Cardiac muscle cell (in vitro differentiated cells and primary cell): ENCODE results near the gene SRM. TPM values are rescaled to one million over a fixed set of nuclear protein-coding genes. Genes with fewer than 3 reads are reported as not detected.

Experiments
- DNase-seq, 2 donors: peaks; one replicate each; pipeline versions ENCODE4 v3.0.0 to v3.0.0-alpha.2; 2010 to 2017; ENCODE audit warnings: low read depth in 1 of 2, low spot score in 1 of 2
- H3K27ac ChIP-seq: fragments of 200-600 bp; sonication (generic); 2 replicates; pipeline ENCODE4 v1.5.1; 2016
- H3K27me3 ChIP-seq: fragments of 200-600 bp; sonication (generic); 2 replicates; pipeline ENCODE4 v1.6.0; 2016; ENCODE audit warnings: control low read depth
- H3K36me3 ChIP-seq: fragments of 200-600 bp; sonication (generic); 2 replicates; pipeline ENCODE4 v1.5.1; 2016; ENCODE audit warnings: control low read depth
- H3K4me1 ChIP-seq: fragments of 200-600 bp; sonication (generic); 2 replicates; pipeline ENCODE4 v1.8.1; 2017; ENCODE audit warnings: low read depth, mild to moderate bottlenecking, mixed run types
- H3K4me3 ChIP-seq: fragments of 200-600 bp; sonication (generic); 2 replicates; pipeline ENCODE4 v1.5.1; 2016; ENCODE audit warnings: mild to moderate bottlenecking
- H3K9me3 ChIP-seq: fragments of 200-600 bp; sonication (generic); 2 replicates; pipeline ENCODE4 v1.5.1; 2017; ENCODE audit warnings: low read depth, mild to moderate bottlenecking, control low read depth
- CTCF ChIP-seq: IDR thresholded peaks from 2 replicates; pipeline ENCODE4 v1.5.1; 2012; ENCODE audit warnings: low read depth, mild to moderate bottlenecking, low read length
- polyA plus RNA-seq: library from polyadenylated mRNA; unstranded; fragments of >200 nt; fragmentation: Nextera tagmentation; extraction: Ambion mirVana; gene quantifications from 2 replicates; pipeline ENCODE4 v1.2.1, GENCODE V29; 2016
- total RNA-seq: library from RNA; depleted of rRNA; stranded (reverse); fragments of >200 nt; gene quantifications from 2 replicates; pipeline ENCODE4 v1.2.3, GENCODE V29; 2016

The SRM gene
- total and polyA plus RNA-seq, 2 experiments from 2014 or later: 48.6 to 184 TPM

GRCh38 chr1:11059155-11059967 lies 457 bp downstream of the SRM start:
- H3K4me3 ChIP-seq: peak overlapping the region; percentile 95
- H3K27ac ChIP-seq: no peak overlapping the region
- TF ChIP-seq CTCF: no peak
- H3K27me3 ChIP-seq: no peaks in the 10 kb centered on the region
- H3K36me3 ChIP-seq: peaks cover 7% of the 10 kb centered on the region
- H3K9me3 ChIP-seq: no peaks in the 10 kb centered on the region
- no peak for DNase-seq
- H3K4me1 ChIP-seq: peaks cover 3% of the 10 kb centered on the region

- Histone ChIP-seq H3K4me3 (peak overlapping the region; percentile 95), H3K27ac (no peak overlapping the region), H3K27me3 (no peaks in the 10 kb centered on the region), H3K9me3 (no peaks in the 10 kb centered on the region), H3K4me1 (peaks cover 3% of the 10 kb centered on the region), H3K36me3 (peaks cover 7% of the 10 kb centered on the region)
- TF ChIP-seq CTCF: no peak
- DNase-seq: no peak
Observed at GRCh38 chr1:11058595-11059154, 1.1 kb downstream of the SRM start.

GRCh38 chr1:11058026-11058425 lies 1.8 kb downstream of the SRM start:
- Histone ChIP-seq H3K36me3 (peaks cover 7% of the 10 kb centered on the region), H3K27ac (no peak overlapping the region), H3K9me3 (no peaks in the 10 kb centered on the region), H3K4me1 (peaks cover 3% of the 10 kb centered on the region), H3K4me3 (no peak overlapping the region), H3K27me3 (no peaks in the 10 kb centered on the region)
- DNase-seq: no peak
- no peak for TF ChIP-seq CTCF

GRCh38 chr1:11057477-11057876 lies 2.3 kb downstream of the SRM start:
- Histone ChIP-seq H3K4me3 (no peak overlapping the region), H3K4me1 (peaks cover 3% of the 10 kb centered on the region), H3K36me3 (peaks cover 7% of the 10 kb centered on the region), H3K9me3 (no peaks in the 10 kb centered on the region), H3K27ac (no peak overlapping the region), H3K27me3 (no peaks in the 10 kb centered on the region)
- DNase-seq: no peak
- no peak for TF ChIP-seq CTCF

- no peak for TF ChIP-seq CTCF
Observed at GRCh38 chr1:11056504-11056903, 3.3 kb downstream of the SRM start.

More at GRCh38 chr1:11056504-11056903, 3.3 kb downstream of the SRM start:
- Histone ChIP-seq H3K4me1 (peaks cover 3% of the 10 kb centered on the region), H3K4me3 (no peak overlapping the region), H3K27me3 (no peaks in the 10 kb centered on the region), H3K36me3 (peaks cover 7% of the 10 kb centered on the region), H3K9me3 (no peaks in the 10 kb centered on the region), H3K27ac (no peak overlapping the region)
- DNase-seq: no peak
